ENCODE measurements around the gene KCNMA1. TPM values are rescaled to one million over a fixed set of nuclear protein-coding genes. Genes with fewer than 3 reads are reported as not detected.
A peak's percentile ranks its signal among the peaks of the same experiment; 100 is the strongest.

KCNMA1 gene
- total RNA-seq, 3 donors from 2014 or later = 13.6 to 37.8 (median 15.1) TPM

GRCh38 chr10:77644557-77645243, 7.1 kb upstream of the KCNMA1 start:
- Histone ChIP-seq H3K4me1 (no peaks in the 10 kb centered on the region), H3K27me3 (peaks cover 0 to 5% of the 10 kb centered on the region in 2 donors), H3K36me3 (no peaks in the 10 kb centered on the region), H3K27ac (no peak overlapping the region), H3K4me3 (no peak overlapping the region), H3K9me3 (no peaks in the 10 kb centered on the region)
- intact Hi-C loops (cut with DNase I; ENCODE audit: low total_unique reads) = no loop called here
- no peak for TF ChIP-seq CTCF (IDR thresholded peaks at IDR 0.05)
- no peak for TF ChIP-seq POLR2AphosphoS5 (IDR thresholded peaks at IDR 0.05)
- no peak for TF ChIP-seq POLR2A (IDR thresholded peaks at IDR 0.05)
- DNase-seq (ENCODE audit: low spot score in 2 of 2) = no peak

GRCh38 chr10:77643795-77644468, 6.3 kb upstream of the KCNMA1 start:
- Histone ChIP-seq H3K4me3 (no peak overlapping the region), H3K4me1 (no peaks in the 10 kb centered on the region), H3K27me3 (peaks cover 0 to 7% of the 10 kb centered on the region in 2 donors), H3K27ac (no peak overlapping the region), H3K36me3 (no peaks in the 10 kb centered on the region), H3K9me3 (no peaks in the 10 kb centered on the region)
- TF ChIP-seq CTCF (IDR thresholded peaks at IDR 0.05) (peak; percentile 37 to 56 (median 48)), POLR2AphosphoS5 (IDR thresholded peaks at IDR 0.05) (no peak), POLR2A (IDR thresholded peaks at IDR 0.05) (no peak)
- intact Hi-C loops (cut with DNase I; ENCODE audit: low total_unique reads) = no loop called here
- no peak for DNase-seq (ENCODE audit: low spot score in 2 of 2)

GRCh38 chr10:77641788-77642397, 4.3 kb upstream of the KCNMA1 start:
- Histone ChIP-seq H3K36me3 (no peaks in the 10 kb centered on the region), H3K9me3 (no peaks in the 10 kb centered on the region), H3K4me1 (no peaks in the 10 kb centered on the region), H3K4me3 (no peak overlapping the region), H3K27ac (no peak overlapping the region), H3K27me3 (peaks cover 2 to 20% of the 10 kb centered on the region in 2 donors)
- peak in 1 of 2 donors; percentile 63 for DNase-seq (ENCODE audit: low spot score in 2 of 2)
- TF ChIP-seq CTCF (IDR thresholded peaks at IDR 0.05) = peak; percentile 70 to 89 (median 86)
- TF ChIP-seq POLR2A (IDR thresholded peaks at IDR 0.05) = no peak
- intact Hi-C loops (cut with DNase I; ENCODE audit: low total_unique reads) = no loop called here

- Histone ChIP-seq H3K9me3 (no peaks in the 10 kb centered on the region), H3K27me3 (peaks cover 2 to 25% of the 10 kb centered on the region in 2 donors), H3K36me3 (no peaks in the 10 kb centered on the region), H3K27ac (no peak overlapping the region), H3K4me1 (no peaks in the 10 kb centered on the region), H3K4me3 (no peak overlapping the region)
- no peak for DNase-seq (ENCODE audit: low spot score in 2 of 2)
- intact Hi-C loops (cut with DNase I; ENCODE audit: low total_unique reads) = no loop called here
- TF ChIP-seq POLR2A (IDR thresholded peaks at IDR 0.05) (no peak), POLR2AphosphoS5 (IDR thresholded peaks at IDR 0.05) (no peak), CTCF (IDR thresholded peaks at IDR 0.05) (no peak)
Observed at GRCh38 chr10:77641344-77641743, 3.7 kb upstream of the KCNMA1 start.

- H3K27me3 ChIP-seq = peaks cover 2 to 37% of the 10 kb centered on the region in 2 donors
- H3K9me3 ChIP-seq = no peaks in the 10 kb centered on the region
- TF ChIP-seq POLR2AphosphoS5 (IDR thresholded peaks at IDR 0.05) (no peak), POLR2A (IDR thresholded peaks at IDR 0.05) (no peak), CTCF (IDR thresholded peaks at IDR 0.05) (no peak)
- no peaks in the 10 kb centered on the region for H3K36me3 ChIP-seq
- H3K4me1 ChIP-seq = no peaks in the 10 kb centered on the region
- no peak for DNase-seq (ENCODE audit: low spot score in 2 of 2)
- H3K4me3 ChIP-seq = no peak overlapping the region
- no peak overlapping the region for H3K27ac ChIP-seq
- intact Hi-C loops (cut with DNase I; ENCODE audit: low total_unique reads) = no loop called here
Observed at GRCh38 chr10:77640167-77640566, 2.6 kb upstream of the KCNMA1 start.
